Ishikawa (cell line): Measurements from ENCODE around the gene CFAP210.

Experiments used
- EGR1 ChIP-seq: IDR thresholded peaks from 2 replicates; pipeline ENCODE4 v1.6.1; 2012
- EP300 ChIP-seq: IDR thresholded peaks from 2 replicates; pipeline ENCODE4 v1.6.1; 2012; ENCODE audit warnings: borderline replicate concordance
- YY1 ChIP-seq: IDR thresholded peaks from 2 replicates; pipeline ENCODE4 v1.6.1; 2012; ENCODE audit warnings: low read depth

GRCh38 chr2:169732583-169733358 is 38.6 kb upstream of the CFAP210 start:
- TF ChIP-seq EP300, result no peak
- no peak for TF ChIP-seq EGR1
- TF ChIP-seq YY1, result no peak
